Loucy (cell line): ENCODE measurements around the gene ARID1B.

Experiments used
- H2AFZ ChIP-seq: fragments of 200-600 bp; sonication (generic); 2 replicates; pipeline ENCODE4 v1.6.0; 2016; ENCODE audit warnings: antibody characterized with exemption, mild to moderate bottlenecking, low read length, moderate library complexity
- H3F3A ChIP-seq: fragments of 200-600 bp; 2 replicates; pipeline ENCODE4 v1.6.0; 2016; ENCODE audit warnings: antibody characterized with exemption, low read depth, mild to moderate bottlenecking
- H3K27me3 ChIP-seq: fragments of 200-600 bp; sonication (generic); 2 replicates; pipeline ENCODE4 v1.6.1; 2014; ENCODE audit warnings: low read length, mild to moderate bottlenecking; ENCODE audit not compliant: insufficient read depth, poor library complexity, severe bottlenecking
- H3K36me3 ChIP-seq: fragments of 200-600 bp; sonication (generic); 2 replicates; pipeline ENCODE4 v1.6.1; 2016; ENCODE audit warnings: low read length; ENCODE audit not compliant: insufficient read depth
- H3K4me1 ChIP-seq: fragments of 200-600 bp; sonication (generic); 2 replicates; pipeline ENCODE4 v1.5.1; 2014; ENCODE audit warnings: low read length, mild to moderate bottlenecking; ENCODE audit not compliant: insufficient read depth, poor library complexity, severe bottlenecking
- H3K4me2 ChIP-seq: fragments of 200-600 bp; sonication (generic); 2 replicates; pipeline ENCODE4 v1.6.0; 2014; ENCODE audit warnings: antibody characterized with exemption, low read length, low read depth, mild to moderate bottlenecking; ENCODE audit not compliant: poor library complexity, severe bottlenecking
- H3K4me3 ChIP-seq: fragments of 200-600 bp; sonication (generic); 2 replicates; pipeline ENCODE4 v1.5.1; 2014; ENCODE audit warnings: low read length, mild to moderate bottlenecking, mixed read lengths; ENCODE audit not compliant: poor library complexity, severe bottlenecking
- H3K79me2 ChIP-seq: fragments of 200-600 bp; sonication (generic); 2 replicates; pipeline ENCODE4 v1.6.1; 2014; ENCODE audit warnings: low read length; ENCODE audit not compliant: insufficient read depth
- H3K9ac ChIP-seq: fragments of 200-600 bp; sonication (generic); 2 replicates; pipeline ENCODE4 v1.6.0; 2014; ENCODE audit warnings: mild to moderate bottlenecking, low read depth, low read length, moderate library complexity; ENCODE audit not compliant: poor library complexity, severe bottlenecking
- H3K9me2 ChIP-seq: fragments of 200-600 bp; sonication (generic); replicated peaks from 2 replicates; pipeline ENCODE4 v1.6.1; 2016; ENCODE audit warnings: low read depth, low read length, mixed read lengths
- H3K9me3 ChIP-seq: fragments of 200-600 bp; sonication (generic); 2 replicates; pipeline ENCODE4 v1.6.1; 2014; ENCODE audit warnings: mild to moderate bottlenecking, antibody characterized with exemption, low read length, low read depth; ENCODE audit not compliant: insufficient read depth
- H4K20me1 ChIP-seq: fragments of 200-600 bp; sonication (generic); 2 replicates; pipeline ENCODE4 v1.6.0; 2014; ENCODE audit warnings: antibody characterized with exemption, low read length, mild to moderate bottlenecking; ENCODE audit not compliant: insufficient read depth, poor library complexity, severe bottlenecking
- CTCF ChIP-seq: fragments of 200-600 bp; sonication (generic); conservative IDR thresholded peaks from 2 replicates; pipeline ENCODE4 v1.5.1; 2014; ENCODE audit warnings: mild to moderate bottlenecking, antibody characterized with exemption, low read length
- EZH2phosphoT487 ChIP-seq: fragments of 200-600 bp; IDR thresholded peaks from 2 replicates; pipeline ENCODE4 v1.6.1; 2018; ENCODE audit warnings: antibody characterized with exemption, mild to moderate bottlenecking, moderate library complexity, borderline replicate concordance

The ARID1B gene

GRCh38 chr6:157063176-157063905, 286.2 kb downstream of the ARID1B start:
- Histone ChIP-seq H3K27me3 (no peaks in the 10 kb centered on the region), H3K79me2 (peaks cover 79% of the 10 kb centered on the region), H3K9me3 (no peaks in the 10 kb centered on the region), H3K4me3 (no peak overlapping the region), H2AFZ (no peak overlapping the region), H3K9ac (no peak overlapping the region), H3K4me1 (peaks cover 71% of the 10 kb centered on the region), H3K36me3 (no peaks in the 10 kb centered on the region), H3F3A (no peaks in the 10 kb centered on the region), H3K4me2 (peak overlapping the region; percentile 40), H3K9me2 (no peaks in the 10 kb centered on the region), H4K20me1 (peaks cover 23% of the 10 kb centered on the region)
- TF ChIP-seq CTCF (no peak), EZH2phosphoT487 (no peak)

GRCh38 chr6:157063923-157064322, 286.7 kb downstream of the ARID1B start:
- TF ChIP-seq EZH2phosphoT487 (no peak), CTCF (no peak)
- H2AFZ ChIP-seq, result no peak overlapping the region
- peaks cover 19% of the 10 kb centered on the region for H4K20me1 ChIP-seq
- H3K9ac ChIP-seq, result no peak overlapping the region
- peaks cover 72% of the 10 kb centered on the region for H3K4me1 ChIP-seq
- H3K79me2 ChIP-seq, result peaks cover 79% of the 10 kb centered on the region
- H3F3A ChIP-seq, result no peaks in the 10 kb centered on the region
- H3K9me3 ChIP-seq, result no peaks in the 10 kb centered on the region
- H3K27me3 ChIP-seq, result no peaks in the 10 kb centered on the region
- no peaks in the 10 kb centered on the region for H3K36me3 ChIP-seq
- no peaks in the 10 kb centered on the region for H3K9me2 ChIP-seq
- H3K4me2 ChIP-seq, result peak overlapping the region; percentile 40
- H3K4me3 ChIP-seq, result no peak overlapping the region

- Histone ChIP-seq H3K36me3 (no peaks in the 10 kb centered on the region), H3F3A (no peaks in the 10 kb centered on the region), H3K9me3 (no peaks in the 10 kb centered on the region), H3K4me2 (no peak overlapping the region), H3K4me3 (no peak overlapping the region), H4K20me1 (peaks cover 15% of the 10 kb centered on the region), H3K9me2 (no peaks in the 10 kb centered on the region), H3K79me2 (peaks cover 79% of the 10 kb centered on the region), H3K4me1 (peaks cover 73% of the 10 kb centered on the region), H2AFZ (no peak overlapping the region), H3K9ac (no peak overlapping the region), H3K27me3 (no peaks in the 10 kb centered on the region)
- TF ChIP-seq CTCF (no peak), EZH2phosphoT487 (no peak)
Observed at GRCh38 chr6:157064502-157064901, 287.3 kb downstream of the ARID1B start.
